HG02938 (cell line): ENCODE data around the gene FGF13.

Source experiments
- ATAC-seq: cut with Tn5 transposase; IDR thresholded peaks from one replicate; pipeline ENCODE4 v1.9.1; 2021; ENCODE audit warnings: mild to moderate bottlenecking, moderate library complexity; ENCODE audit not compliant: unreplicated experiment

Gene FGF13

DNA sequence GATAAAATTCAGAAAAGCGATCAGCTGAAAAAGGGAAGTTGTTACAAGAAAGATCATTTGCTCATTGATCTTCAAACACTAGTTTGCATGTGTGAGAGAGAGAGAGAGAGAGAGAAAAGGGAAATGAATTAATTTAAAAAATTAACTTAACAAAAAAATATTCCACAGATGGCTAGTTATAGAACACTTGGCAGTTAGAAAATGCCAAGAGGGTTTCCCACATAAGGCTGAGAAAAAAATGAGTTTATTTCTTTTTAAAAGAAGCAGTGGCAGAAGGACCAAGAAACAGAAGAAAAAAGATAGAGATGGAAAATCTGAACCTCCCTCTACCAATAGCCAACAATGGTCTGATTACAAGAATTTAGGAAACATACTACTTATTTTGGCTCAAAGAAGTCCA is 47.1 kb downstream of the FGF13 start:
- no peak for ATAC-seq

- ATAC-seq: no peak
These were observed 47.5 kb downstream of the FGF13 start for GRCh38 chrX:138664016-138664415.

DNA sequence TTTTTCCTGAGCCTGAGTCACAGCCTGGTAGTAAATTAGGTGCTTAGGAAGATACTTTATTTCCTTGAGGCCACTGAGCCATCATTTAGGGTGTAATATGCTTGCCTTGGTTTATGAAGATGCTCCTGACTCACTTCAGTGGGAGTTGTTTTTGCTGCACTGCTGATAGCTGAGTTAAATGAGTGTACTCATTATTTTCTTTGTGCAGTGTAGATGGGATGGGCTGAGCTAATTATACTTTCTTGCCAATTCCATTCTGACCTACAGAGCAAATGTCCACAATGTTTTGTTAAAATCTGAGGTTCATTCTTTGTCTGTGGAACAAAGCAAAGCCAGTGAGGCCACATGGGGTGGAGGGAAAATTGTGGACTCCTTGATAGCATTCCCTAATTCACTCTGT is 60.0 kb downstream of the FGF13 start:
- ATAC-seq: no peak

GRCh38 chrX:138648568-138648967 is 62.9 kb downstream of the FGF13 start:
- ATAC-seq: no peak

DNA sequence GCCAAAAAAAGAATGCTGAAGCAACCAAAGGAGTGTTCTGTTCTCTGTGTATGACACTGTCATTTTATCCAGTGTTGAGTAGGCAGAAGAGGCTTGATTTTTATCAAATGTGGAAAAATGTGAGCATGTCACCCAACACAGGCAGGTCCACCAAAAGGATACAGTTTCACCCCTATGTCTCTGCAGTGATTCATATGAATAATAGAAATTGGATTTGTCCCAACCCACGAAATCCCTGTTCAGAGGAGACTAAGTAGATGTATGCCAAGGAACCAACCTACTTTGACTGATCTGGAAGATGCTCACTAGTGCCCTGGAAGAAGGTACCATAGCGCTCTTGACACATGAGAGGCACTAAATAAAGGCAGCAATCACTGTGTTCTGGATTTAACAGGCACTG is 72.5 kb downstream of the FGF13 start:
- ATAC-seq: no peak
